Myocyte (in vitro differentiated cells): ENCODE data around the gene TBC1D22B. TPM values are rescaled to one million over a fixed set of nuclear protein-coding genes. Genes with fewer than 3 reads are reported as not detected.
"Not testable (repeated sequence)": the region's sequence is repeated elsewhere in the genome, so short reads cannot be mapped to it uniquely, and the experiment has no call there.

Experiments
- DNase-seq: peaks from one replicate; pipeline ENCODE4 v3.0.0-alpha.2; 2012; ENCODE audit warnings: low read depth
- total RNA-seq: library from RNA; depleted of rRNA; stranded (reverse); fragments of >200 nt; gene quantifications from 2 replicates; pipeline ENCODE4 v1.2.3, GENCODE V29; 2014

TBC1D22B gene
- total RNA-seq, 1 donor from 2014 or later, result 8.4 TPM

GRCh38 chr6:37321101-37321500 lies 63.5 kb downstream of the TBC1D22B start:
- DNase-seq, result no peak

- DNase-seq, result no peak
Observed at GRCh38 chr6:37321516-37322415, 64.2 kb downstream of the TBC1D22B start.

GRCh38 chr6:37323580-37323979 lies 66.0 kb downstream of the TBC1D22B start:
- DNase-seq, result peak; percentile 26

- peak; percentile 36 for DNase-seq
Observed at GRCh38 chr6:37324131-37325033, 66.8 kb downstream of the TBC1D22B start.

- not testable (repeated sequence) for DNase-seq
Observed at GRCh38 chr6:37330345-37330744, 72.8 kb downstream of the TBC1D22B start.

GRCh38 chr6:37331047-37331446 lies 73.5 kb downstream of the TBC1D22B start:
- no peak for DNase-seq

GRCh38 chr6:37332894-37333293 lies 75.3 kb downstream of the TBC1D22B start:
- DNase-seq, result no peak

GRCh38 chr6:37334047-37334446 lies 76.5 kb downstream of the TBC1D22B start:
- DNase-seq, result no peak

- not testable (repeated sequence) for DNase-seq
Observed at GRCh38 chr6:37338317-37338716, 80.7 kb downstream of the TBC1D22B start.

GRCh38 chr6:37338745-37339255 lies 81.2 kb downstream of the TBC1D22B start:
- DNase-seq, result no peak

GRCh38 chr6:37339741-37340638 lies 82.4 kb downstream of the TBC1D22B start:
- DNase-seq, result no peak

- no peak for DNase-seq
Observed at GRCh38 chr6:37340639-37340943, 83.0 kb downstream of the TBC1D22B start.

GRCh38 chr6:37343248-37343647 lies 85.7 kb downstream of the TBC1D22B start:
- no peak for DNase-seq

GRCh38 chr6:37344308-37344707 lies 86.7 kb downstream of the TBC1D22B start:
- no peak for DNase-seq

- not testable (repeated sequence) for DNase-seq
Observed at GRCh38 chr6:37345804-37346203, 88.2 kb downstream of the TBC1D22B start.

- no peak for DNase-seq
Observed at GRCh38 chr6:37347177-37347576, 89.6 kb downstream of the TBC1D22B start.

- DNase-seq, result no peak
Observed at GRCh38 chr6:37347670-37348111, 90.1 kb downstream of the TBC1D22B start.

GRCh38 chr6:37351027-37351426 lies 93.5 kb downstream of the TBC1D22B start:
- DNase-seq, result no peak

GRCh38 chr6:37352384-37352783 lies 94.8 kb downstream of the TBC1D22B start:
- DNase-seq, result no peak

GRCh38 chr6:37353761-37354525 lies 96.4 kb downstream of the TBC1D22B start, which contains the start of gene RNF8:
RNF8 (plus strand) TSS chr6:37353983; CDS start chr6:37354165, 182 bp downstream.
- peak; percentile 89 for DNase-seq
